ENCODE results near the gene ADGRG1.

The ADGRG1 gene

DNA sequence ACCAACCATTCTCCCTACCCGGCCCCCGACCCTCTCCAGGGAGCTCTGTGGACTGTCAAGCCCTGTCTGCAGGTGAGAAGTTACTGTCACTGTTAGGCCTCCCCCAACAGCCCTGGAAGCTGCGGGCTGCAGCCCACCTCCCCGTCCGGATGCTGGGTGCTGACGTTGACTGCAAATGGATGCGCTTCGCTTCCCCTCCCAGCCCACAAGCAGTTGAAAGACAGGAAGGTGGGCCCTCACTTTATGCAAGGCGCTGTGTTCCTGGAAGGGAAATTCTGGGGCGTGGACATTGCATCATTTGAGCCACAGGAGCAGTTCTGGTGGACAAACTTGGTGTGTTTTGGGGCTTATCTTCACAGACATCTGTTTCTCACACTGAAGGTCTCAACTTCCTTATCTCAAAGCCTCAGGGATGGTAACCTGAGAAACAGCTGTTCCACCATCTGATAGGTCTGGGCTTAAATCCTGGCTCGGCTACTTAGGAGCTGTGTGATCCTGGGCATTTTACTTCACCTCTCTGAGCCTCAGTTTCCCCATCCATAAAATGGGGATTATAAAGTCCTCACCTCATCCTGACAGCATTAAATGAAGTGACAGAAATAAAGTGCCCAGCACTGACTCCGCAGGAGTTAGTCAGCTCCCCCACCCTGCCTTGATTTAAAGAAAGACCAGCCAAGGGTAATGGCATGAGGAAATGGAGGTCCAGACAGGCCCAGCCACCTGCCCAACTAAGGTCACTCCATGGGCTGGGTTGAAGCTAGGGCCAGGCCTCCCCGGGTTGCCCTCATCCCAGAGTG is 61.5 kb downstream of the ADGRG1 start:
- H3K4me3 ChIP-seq (ENCODE audit: low read length), result peak overlapping the region; percentile 61
- peak; percentile 97 for DNase-seq (ENCODE audit: low read depth, low spot score)

DNA sequence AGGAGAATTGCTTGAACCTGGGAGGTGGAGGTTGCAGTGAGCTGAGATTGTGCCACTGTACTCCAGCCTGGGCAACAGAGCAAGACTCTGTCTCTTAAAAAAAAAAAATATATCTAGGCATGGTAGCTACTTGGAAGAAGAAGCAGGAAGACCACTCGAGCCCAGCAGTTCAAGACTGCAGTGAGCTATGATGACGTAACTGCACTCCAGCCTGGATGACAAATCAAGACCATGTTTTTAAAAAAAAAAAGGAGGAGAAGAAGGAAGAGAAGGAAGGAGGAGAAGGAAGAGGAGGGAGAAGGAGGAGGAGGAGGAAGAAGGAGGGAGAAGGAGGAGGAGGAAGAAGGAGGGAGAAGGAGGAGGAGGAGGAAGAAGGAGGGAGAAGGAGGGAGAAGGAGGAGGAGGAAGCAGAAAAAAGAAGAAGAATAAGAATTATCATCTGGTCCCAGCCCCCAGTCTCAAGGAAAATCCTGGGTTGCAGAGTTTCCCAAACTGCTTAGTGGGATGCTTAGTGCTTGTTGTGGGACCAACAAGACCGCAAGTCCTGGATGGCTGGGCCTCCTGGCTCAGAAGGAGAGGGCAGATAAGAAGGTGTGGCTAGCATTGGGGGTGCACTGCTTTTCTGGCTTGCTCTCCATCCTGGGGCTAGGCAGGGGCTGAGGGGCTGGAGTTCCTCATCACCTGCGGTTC is 62.5 kb downstream of the ADGRG1 start:
- no peak overlapping the region for H3K4me3 ChIP-seq (ENCODE audit: low read length)
- DNase-seq (ENCODE audit: low read depth, low spot score), result no peak

DNA sequence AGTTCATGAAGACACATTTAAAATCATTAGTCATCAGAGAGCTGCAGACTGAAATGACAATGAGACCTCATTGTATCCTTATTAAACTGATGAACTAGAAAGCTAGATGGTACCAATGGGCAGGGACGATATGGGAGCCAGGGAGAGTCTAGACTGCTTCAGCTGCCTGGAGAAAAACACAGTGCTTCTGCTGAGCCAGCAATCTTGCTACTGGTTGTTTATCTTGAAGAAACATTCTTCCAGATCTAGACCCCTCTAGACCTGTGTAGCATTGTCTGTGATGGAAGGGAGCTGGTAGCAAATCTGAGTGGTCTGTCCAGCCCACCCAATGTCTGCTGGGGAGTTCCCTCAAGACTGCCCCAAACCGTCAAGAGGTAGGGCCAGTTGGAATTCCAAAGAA is 64.2 kb downstream of the ADGRG1 start:
- no peak overlapping the region for H3K4me3 ChIP-seq (ENCODE audit: low read length)
- no peak for DNase-seq (ENCODE audit: low read depth, low spot score)

DNA sequence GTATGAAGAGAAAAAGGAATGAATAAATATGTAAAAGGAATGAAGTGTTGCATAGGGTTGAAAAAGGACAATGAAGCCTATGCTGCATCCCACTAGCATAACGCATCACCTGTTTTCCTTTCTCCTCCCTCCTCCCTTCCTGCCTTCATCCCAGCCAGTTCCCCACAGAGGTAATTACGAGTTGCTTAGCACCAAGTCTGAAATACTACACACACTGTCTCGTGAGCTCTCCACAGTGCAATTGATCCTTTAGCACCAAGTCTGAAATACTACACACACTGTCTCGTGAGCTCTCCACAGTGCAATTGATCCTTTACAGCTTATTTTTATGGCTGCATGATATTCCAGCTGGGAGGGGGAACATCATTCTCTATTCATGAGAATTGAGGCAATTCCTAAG is 65.1 kb downstream of the ADGRG1 start:
- no peak overlapping the region for H3K4me3 ChIP-seq (ENCODE audit: low read length)

DNA sequence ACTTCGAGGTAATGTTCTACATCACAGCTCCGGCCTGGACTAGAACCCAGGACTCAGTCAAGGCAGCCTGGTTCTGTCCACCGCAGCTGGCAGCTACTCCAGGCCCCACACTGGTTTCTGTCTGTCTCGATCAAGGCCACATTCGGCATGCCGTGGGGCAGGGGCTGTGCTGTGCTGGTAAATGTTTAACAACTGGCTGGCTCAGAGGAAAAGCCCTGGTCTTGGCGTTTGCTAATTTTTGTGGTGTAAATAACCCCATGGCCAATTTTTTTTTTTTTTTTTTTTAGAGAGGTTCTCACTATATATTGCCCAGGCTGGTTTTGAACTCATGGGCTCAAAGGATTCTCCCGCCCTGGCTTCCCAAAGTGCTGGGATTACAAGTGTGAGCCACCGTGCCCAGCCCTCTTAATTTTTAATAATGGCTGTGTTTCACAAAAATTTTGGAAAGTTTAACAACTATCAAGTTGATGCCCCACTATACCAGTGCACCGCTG is 65.8 kb downstream of the ADGRG1 start:
- peak overlapping the region; percentile 49 for H3K4me3 ChIP-seq (ENCODE audit: low read length)
- no peak for DNase-seq (ENCODE audit: low read depth, low spot score)

More for the DNA sequence above, 65.1 kb downstream of the ADGRG1 start:
- DNase-seq (ENCODE audit: low read depth, low spot score), result no peak

DNA sequence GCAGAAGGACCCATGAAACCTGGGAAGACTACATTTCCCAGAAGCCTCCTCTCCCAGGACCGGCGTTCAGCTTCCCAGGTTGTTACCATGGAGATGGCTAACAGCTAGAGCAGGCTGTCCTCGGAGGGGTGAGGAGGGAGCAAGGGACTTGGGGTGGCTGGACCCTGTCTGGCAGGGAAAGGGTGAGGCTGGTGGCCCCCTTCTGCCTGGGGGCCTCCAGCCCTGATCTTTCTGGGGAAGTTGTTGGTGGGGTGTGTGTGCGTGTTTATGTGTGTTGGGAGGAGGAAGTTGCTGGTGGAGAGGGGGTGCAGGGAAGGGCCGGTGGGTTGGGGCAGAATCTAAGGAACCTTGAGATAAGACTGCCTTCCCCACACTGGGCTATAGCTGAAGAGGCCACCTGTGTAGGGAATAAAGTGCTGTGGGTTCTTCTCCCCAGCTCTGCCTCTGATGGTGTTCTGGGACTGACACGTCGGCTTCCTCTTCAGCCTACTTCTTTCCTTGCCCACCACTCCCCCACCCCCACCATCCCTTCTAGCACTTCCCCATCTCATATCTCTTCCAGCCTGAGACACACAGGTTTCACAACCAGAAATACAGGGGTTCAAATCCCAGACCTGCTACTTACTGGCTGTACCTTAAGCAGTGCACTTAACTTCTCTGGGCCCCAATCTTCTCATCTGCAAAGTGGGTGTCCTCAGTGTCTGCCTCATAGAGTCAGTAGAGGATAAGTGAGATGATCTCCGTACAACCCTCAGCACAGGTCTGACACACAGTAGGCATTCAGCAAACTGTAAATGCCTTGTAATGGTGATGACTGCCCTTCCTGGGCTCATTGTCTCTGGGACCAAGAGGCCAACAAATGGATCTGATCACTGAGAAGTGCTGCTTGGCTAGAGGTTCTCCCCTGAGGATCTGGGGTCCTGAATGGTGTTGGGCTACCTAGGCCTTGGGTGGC is 66.6 kb downstream of the ADGRG1 start, which contains the start of gene DRC7:
Gene DRC7, plus strand, starts transcription at position 82 of the 955 bp plus-strand sequence. CDS start 3,144 bp downstream, outside the sequence.
- DNase-seq (ENCODE audit: low read depth, low spot score), result peak; percentile 71
- H3K4me3 ChIP-seq (ENCODE audit: low read length), result peak within 1 kb of the TSS; percentile 49

DNA sequence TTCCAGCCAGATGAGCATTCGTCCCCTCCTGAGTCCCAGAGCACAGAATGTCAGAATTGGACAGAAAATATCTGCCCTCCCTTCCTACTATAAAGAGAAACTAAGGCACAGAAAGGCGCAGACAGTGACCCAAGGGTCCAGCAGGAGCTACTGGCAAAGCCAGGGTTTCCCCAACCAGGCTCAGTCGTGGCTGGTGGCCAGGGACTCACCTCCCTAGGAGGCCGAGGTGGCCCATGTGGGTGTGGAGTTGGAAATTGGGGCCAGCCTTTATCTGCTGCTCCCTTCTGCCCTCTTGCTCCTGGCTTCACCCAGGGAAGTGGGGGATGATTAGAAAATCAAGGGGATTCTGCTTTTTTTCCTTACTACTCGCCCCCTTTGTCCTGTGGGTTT is 67.2 kb downstream of the ADGRG1 start:
- H3K4me3 ChIP-seq (ENCODE audit: low read length), result no peak overlapping the region
- DNase-seq (ENCODE audit: low read depth, low spot score), result no peak

DNA sequence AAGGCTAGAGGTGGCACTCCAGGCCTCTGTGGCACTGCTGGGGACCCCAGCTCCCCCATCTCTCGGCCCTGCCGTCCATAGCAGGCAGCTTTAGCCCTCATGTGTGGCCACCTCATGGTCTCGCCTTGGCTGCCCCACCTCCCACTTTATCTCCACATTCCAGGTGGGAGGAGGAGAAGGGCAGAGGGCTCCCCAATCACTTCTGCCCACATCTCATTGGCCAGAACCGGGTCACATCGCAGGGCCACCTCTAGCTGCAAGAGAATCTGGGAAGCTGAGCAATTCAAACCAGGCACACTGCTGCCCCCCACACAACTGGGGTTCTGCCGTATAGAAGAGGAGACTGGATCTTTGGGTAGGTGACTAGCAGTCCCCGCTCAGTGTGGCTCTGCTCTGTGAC is 67.8 kb downstream of the ADGRG1 start:
- no peak for DNase-seq (ENCODE audit: low read depth, low spot score)
- no peak overlapping the region for H3K4me3 ChIP-seq (ENCODE audit: low read length)

DNA sequence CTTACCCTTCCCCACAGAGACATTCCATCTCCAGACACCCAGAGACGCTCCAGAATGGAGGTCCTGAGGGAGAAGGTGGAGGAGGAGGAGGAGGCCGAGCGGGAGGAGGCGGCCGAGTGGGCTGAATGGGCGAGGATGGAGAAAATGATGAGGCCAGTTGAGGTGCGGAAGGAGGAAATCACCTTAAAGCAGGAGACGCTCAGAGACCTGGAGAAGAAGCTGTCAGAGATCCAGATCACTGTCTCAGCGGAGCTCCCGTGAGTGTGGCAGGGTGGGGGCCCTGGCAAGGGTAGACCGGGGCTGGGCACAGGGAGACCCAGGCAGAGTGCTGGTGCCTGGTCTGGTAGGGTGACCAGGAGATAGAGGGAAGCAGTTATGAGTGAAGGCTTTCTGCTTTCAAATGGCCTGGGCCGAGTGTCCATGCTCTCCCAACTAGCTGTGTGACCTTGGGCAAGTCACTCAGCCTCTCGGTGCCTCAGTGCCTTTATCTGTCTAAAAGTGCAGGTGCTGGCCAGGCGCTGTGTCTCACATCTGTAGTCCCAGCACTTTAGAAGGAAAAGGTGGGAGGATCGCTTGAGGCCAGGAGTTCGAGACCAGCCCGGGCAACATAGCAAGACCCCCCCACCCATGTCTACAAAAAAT is 69.6 kb downstream of the ADGRG1 start:
- DNase-seq (ENCODE audit: low read depth, low spot score), result no peak
- H3K4me3 ChIP-seq (ENCODE audit: low read length), result no peak overlapping the region

DNA sequence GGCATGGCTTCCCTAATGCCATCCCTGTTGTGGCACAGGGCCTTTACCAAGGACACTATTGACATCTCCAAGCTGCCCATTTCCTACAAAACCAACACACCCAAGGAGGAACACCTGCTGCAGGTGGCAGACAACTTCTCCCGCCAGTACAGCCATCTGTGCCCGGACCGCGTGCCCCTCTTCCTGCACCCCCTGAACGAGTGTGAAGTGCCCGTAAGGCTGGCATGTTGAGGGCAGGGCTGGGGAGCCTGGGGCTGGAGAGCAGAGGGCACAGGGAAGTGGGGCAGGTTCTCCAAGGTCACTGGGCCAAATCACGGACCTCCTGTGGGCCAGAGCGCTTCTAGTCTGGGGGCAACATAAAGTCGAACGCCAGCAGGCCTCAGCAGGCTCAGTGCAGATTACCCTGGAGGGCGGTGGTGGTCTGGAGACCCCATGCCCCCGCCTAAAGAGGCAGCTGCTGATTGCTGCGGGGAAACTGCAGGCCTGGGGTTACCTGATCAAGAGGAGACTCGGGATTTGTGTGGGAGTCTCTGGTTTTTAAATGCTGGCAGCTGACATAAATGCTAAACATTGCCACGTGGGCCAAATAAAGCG is 70.5 kb downstream of the ADGRG1 start:
- H3K4me3 ChIP-seq (ENCODE audit: low read length), result no peak overlapping the region
- DNase-seq (ENCODE audit: low read depth, low spot score), result no peak

DNA sequence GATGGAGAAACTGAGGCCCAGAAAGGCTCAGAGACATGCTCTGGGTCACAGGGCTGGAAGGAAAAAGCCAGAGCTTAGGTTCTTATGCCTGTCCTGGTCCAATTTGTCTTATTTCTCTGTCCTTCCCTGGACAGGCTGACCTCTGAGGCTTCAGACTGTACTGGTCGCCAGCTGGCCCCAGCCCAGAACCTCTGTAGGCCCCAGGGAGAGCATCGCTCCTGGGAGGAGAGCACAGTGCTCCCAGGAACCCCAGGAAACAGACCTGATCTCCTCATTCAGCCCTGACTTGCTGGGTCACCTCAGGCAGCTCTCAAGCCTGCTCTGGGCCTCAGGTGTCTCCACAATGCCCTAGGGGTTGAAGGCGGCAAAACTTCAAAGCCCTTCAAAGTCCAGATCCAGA is 71.1 kb downstream of the ADGRG1 start:
- no peak overlapping the region for H3K4me3 ChIP-seq (ENCODE audit: low read length)
- no peak for DNase-seq (ENCODE audit: low read depth, low spot score)

DNA sequence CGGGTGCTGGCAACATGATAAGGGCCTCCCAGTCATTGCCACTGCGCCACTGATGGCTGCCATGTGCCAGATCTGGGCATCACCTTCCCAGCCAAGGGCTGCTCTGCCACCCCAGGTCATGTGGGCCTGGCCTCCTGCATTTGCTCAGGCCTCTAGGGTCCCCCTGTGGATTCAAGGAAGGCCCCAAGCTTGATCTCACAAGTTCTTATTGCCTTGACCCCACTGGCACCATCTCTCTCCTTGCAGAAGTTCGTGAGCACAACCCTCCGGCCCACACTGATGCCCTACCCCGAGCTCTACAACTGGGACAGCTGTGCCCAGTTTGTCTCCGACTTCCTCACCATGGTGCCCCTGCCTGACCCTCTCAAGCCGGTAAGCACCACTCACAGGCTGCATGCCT is 71.5 kb downstream of the ADGRG1 start:
- no peak for DNase-seq (ENCODE audit: low read depth, low spot score)
- no peak overlapping the region for H3K4me3 ChIP-seq (ENCODE audit: low read length)

DNA sequence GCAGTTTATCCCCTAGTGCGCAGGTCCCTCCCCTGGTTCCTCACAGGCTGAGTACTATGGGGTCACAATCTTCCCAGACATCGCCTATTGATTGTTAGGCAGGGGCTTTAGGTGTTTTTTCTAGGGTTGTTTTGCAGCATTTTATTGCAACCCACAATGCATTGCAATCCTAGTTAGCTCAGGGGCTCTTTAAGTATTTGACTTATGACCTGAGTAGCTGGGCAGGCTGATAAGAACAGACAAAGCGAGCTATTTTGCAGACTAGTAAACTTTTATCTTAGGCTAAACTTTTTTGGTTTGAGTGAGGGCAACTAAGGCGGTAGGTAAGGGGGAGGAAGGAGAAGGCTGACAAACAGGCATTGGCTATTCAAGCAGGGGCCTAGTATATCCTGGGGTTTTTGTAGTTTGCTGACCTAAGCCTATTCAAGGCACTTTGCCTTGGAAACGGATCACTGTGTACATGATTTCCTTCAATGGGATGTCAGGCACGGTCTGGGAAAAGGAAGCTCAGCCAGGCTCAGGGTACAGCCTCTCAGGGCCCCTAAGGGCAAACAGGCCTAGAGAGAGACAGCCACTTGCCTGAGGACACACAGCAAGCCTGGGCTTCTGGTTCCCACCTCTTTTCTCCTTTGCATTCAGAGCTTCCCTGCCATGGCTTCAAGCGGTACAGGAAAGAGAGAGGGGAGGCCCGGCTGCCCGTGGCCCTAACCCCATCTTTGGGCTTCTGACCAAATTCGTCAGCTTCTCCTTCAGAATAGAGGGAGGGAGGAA is 72.5 kb downstream of the ADGRG1 start:
- no peak for DNase-seq (ENCODE audit: low read depth, low spot score)

DNA sequence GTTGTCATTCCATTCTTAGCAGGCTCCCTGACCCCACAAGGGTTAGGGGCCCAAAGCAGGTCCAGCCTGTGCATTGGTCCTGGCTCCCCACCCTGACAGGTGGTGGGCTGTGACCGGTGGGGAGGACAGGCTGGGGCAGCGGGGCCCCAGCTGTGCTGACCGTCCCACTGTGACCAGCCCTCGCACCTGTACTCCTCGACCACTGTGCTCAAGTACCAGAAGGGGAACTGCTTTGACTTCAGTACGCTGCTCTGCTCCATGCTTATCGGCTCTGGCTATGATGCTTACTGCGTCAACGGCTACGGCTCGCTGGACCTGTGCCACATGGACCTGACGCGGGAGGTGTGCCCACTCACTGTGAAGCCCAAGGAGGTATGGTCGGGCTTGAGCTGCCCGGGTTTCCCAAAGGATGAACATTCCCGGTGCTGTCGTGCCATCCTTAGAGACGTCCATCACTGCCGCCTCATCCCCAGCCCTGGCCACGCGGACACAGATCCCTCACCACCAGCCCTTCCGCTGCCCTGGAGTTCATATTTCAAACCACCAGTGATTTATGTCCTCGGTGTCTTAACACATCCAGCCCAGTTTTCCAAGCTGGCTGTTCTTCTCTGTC is 73.4 kb downstream of the ADGRG1 start:
- no peak for DNase-seq (ENCODE audit: low read depth, low spot score)
- H3K4me3 ChIP-seq (ENCODE audit: low read length), result no peak overlapping the region

More for the DNA sequence above, 72.5 kb downstream of the ADGRG1 start:
- H3K4me3 ChIP-seq (ENCODE audit: low read length), result no peak overlapping the region

DNA sequence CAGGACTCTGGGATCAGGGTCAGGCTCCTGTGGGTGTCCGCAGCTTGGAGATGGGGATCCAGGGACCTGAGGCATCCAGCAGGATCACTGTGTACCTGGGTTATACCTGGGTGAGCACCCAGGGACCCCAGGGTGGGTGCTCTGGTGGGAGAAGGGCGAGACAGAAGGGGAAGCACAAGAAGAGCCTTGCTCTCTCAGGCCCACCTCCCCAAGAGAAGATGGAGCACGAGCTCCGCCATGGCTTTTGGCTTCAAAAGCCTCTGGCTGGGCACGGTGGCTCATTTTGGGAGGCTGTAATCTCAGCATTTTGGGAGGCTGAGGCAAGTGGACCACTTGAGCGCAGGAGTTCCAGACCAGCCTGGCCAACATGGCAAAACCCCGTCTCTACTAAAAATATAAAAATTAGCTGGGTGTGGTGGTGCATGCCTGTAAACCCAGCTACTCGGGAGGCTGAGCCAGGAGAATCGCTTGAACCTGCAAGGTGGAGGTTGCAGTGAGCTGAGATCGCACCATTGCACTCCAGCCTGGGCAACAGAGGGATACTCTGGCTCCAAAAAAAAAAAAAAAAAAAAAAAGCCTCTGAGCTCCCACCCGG is 75.1 kb downstream of the ADGRG1 start:
- DNase-seq (ENCODE audit: low read depth, low spot score), result no peak
- H3K4me3 ChIP-seq (ENCODE audit: low read length), result no peak overlapping the region

DNA sequence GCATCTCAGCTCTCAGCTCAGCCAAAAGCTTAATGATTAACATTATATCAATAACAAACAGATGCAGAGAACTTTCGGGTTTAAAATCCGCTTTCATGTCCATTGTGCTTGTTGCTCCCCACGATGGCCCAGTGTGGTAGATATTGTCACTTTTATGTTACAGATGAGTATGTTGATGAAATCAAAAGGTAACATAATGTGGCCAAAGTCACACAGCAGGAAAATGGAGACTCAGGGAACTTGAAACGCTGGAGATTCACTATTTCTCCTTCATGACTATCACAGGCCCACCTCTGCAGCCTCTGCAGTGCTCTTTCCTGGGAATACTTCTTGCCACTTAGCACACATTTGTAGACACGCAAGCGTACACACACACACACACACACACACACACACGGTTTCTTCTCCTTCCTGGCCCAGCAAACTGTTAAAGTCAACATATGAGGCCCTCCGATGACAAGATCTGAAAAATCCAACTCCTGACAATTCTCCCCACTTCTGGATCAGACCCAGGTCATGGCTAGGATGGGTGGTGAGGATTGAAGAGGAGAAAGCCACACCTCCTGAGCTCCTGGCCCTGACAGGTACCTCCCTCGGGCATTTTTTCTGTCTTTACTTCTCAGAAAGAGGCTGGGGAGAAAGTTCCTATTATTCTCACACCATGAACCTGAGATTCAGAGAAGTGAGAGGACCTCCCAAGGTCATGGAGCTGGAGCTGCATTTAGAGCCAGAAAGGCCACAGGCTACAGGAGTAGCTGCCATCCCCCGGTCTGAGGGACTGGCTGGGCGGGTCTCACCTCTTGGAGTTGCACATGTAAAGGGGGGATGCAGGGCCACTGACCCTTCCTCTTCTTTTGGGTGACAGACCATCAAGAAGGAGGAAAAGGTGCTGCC is 75.8 kb downstream of the ADGRG1 start:
- H3K4me3 ChIP-seq (ENCODE audit: low read length), result no peak overlapping the region
- DNase-seq (ENCODE audit: low read depth, low spot score), result no peak
